ENCODE measurements around the gene ZNF580. TPM values are rescaled to one million over a fixed set of nuclear protein-coding genes. Genes with fewer than 3 reads are reported as not detected.
A peak's percentile ranks its signal among the peaks of the same experiment; 100 is the strongest.

ZNF580 gene
- total RNA-seq, 2 donors from 2014 or later: 21.9 to 22.2 TPM

- peak overlapping the region; percentile 29 for H3K27ac Mint-ChIP-seq
- ATAC-seq (replicated peaks): no peak
- peaks cover 100% of the 10 kb centered on the region for H3K36me3 Mint-ChIP-seq (ENCODE audit: low read depth)
- peaks cover 12% of the 10 kb centered on the region for H3K4me1 Mint-ChIP-seq
- no peaks in the 10 kb centered on the region for H3K9me3 Mint-ChIP-seq
- H3K27me3 Mint-ChIP-seq: no peaks in the 10 kb centered on the region
- no peak overlapping the region for H3K4me3 Mint-ChIP-seq
Observed at GRCh38 chr19:55667006-55667381, 26.2 kb downstream of the ZNF580 start.

DNA sequence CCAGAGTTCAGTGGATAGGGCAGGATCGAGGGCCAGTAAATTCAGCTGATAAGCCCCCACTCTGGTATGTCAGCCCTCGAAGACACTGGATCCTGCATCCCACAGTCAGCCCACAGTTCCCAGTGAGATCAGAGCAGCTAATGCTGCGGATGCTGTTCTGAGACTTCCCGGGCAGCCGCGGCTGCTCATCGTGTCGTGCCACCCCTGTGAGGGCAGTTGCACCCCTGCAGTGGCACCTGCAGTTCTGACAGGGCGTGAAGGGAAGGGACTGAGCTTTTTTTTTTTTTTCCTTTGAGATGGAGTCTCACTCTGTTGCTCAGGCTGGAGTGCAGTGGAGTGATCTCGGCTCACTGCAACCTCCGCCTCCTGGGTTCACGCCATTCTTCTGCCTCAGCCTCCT is 26.7 kb downstream of the ZNF580 start:
- H3K36me3 Mint-ChIP-seq (ENCODE audit: low read depth): peaks cover 100% of the 10 kb centered on the region
- no peak overlapping the region for H3K27ac Mint-ChIP-seq
- no peak for ATAC-seq (replicated peaks)
- peaks cover 11% of the 10 kb centered on the region for H3K4me1 Mint-ChIP-seq
- no peak overlapping the region for H3K4me3 Mint-ChIP-seq
- H3K27me3 Mint-ChIP-seq: no peaks in the 10 kb centered on the region
- no peaks in the 10 kb centered on the region for H3K9me3 Mint-ChIP-seq

GRCh38 chr19:55667958-55668357 is 27.2 kb downstream of the ZNF580 start:
- Mint-ChIP-seq H3K4me3 (no peak overlapping the region), H3K27ac (no peak overlapping the region), H3K36me3 (ENCODE audit: low read depth) (peaks cover 100% of the 10 kb centered on the region), H3K4me1 (peaks cover 7% of the 10 kb centered on the region), H3K27me3 (no peaks in the 10 kb centered on the region), H3K9me3 (no peaks in the 10 kb centered on the region)
- no peak for ATAC-seq (replicated peaks)

- Mint-ChIP-seq H3K36me3 (ENCODE audit: low read depth) (peaks cover 100% of the 10 kb centered on the region), H3K27ac (no peak overlapping the region), H3K4me3 (no peak overlapping the region), H3K4me1 (peaks cover 13% of the 10 kb centered on the region), H3K9me3 (no peaks in the 10 kb centered on the region), H3K27me3 (no peaks in the 10 kb centered on the region)
- no peak for ATAC-seq (replicated peaks)
Observed at GRCh38 chr19:55668603-55669348, 28.0 kb downstream of the ZNF580 start.

DNA sequence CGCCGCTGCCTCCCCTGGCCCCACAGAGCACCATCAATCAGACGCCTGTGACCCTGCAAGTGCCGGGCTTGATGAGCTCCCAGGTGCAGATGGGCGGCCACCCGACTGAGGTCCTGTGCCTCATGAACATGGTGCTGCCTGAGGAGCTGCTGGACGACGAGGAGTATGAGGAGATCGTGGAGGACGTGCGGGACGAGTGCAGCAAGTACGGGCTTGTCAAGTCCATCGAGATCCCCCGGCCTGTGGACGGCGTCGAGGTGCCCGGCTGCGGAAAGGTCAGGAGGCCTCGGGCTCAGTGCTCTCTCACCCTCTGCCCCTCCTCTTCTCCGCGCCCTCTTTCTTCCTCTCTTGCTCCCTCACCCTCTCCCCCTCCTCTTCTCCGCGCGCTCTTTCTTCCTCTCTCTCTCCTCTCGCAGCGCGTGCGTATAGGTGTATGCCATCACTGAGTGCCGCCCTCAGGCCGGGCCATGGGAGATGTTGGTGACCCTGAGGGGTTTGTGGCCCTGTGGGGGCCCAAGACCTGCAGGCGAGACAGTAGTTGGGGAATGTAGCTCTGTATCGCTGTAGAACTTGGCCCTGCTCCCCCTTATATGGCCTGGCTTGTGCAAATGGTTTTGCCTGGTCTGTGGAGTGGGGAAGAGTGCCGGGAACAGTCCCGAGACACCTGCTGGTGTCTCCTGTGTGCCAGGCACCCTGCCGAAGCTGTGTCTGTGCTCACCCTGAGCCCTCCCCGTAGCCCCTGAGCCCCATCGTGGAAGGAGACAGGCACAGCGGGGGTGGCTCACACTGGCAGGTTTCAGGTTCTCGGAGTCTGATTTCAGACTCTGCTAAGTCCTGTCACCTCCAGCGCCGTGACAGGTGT is 28.8 kb downstream of the ZNF580 start:
- peaks cover 100% of the 10 kb centered on the region for H3K36me3 Mint-ChIP-seq (ENCODE audit: low read depth)

GRCh38 chr19:55670280-55671053 is 29.7 kb downstream of the ZNF580 start:
- no peak for ATAC-seq (replicated peaks)
- Mint-ChIP-seq H3K27ac (no peak overlapping the region), H3K27me3 (no peaks in the 10 kb centered on the region), H3K4me1 (peaks cover 13% of the 10 kb centered on the region), H3K4me3 (no peak overlapping the region), H3K36me3 (ENCODE audit: low read depth) (peaks cover 96% of the 10 kb centered on the region), H3K9me3 (no peaks in the 10 kb centered on the region)

More for the DNA sequence above, 28.8 kb downstream of the ZNF580 start:
- Mint-ChIP-seq H3K27ac (no peak overlapping the region), H3K9me3 (no peaks in the 10 kb centered on the region), H3K27me3 (no peaks in the 10 kb centered on the region), H3K4me3 (no peak overlapping the region), H3K4me1 (peaks cover 13% of the 10 kb centered on the region)
- ATAC-seq (replicated peaks): no peak

- H3K4me1 Mint-ChIP-seq: peaks cover 13% of the 10 kb centered on the region
- no peak for ATAC-seq (replicated peaks)
- H3K27ac Mint-ChIP-seq: no peak overlapping the region
- peaks cover 95% of the 10 kb centered on the region for H3K36me3 Mint-ChIP-seq (ENCODE audit: low read depth)
- no peaks in the 10 kb centered on the region for H3K9me3 Mint-ChIP-seq
- no peaks in the 10 kb centered on the region for H3K27me3 Mint-ChIP-seq
- H3K4me3 Mint-ChIP-seq: no peak overlapping the region
Observed at GRCh38 chr19:55671054-55671378, 30.2 kb downstream of the ZNF580 start.

- Mint-ChIP-seq H3K36me3 (ENCODE audit: low read depth) (peaks cover 92% of the 10 kb centered on the region), H3K27ac (no peak overlapping the region), H3K27me3 (no peaks in the 10 kb centered on the region), H3K4me3 (no peak overlapping the region), H3K9me3 (no peaks in the 10 kb centered on the region), H3K4me1 (peaks cover 25% of the 10 kb centered on the region)
- no peak for ATAC-seq (replicated peaks)
Observed at GRCh38 chr19:55672418-55672817, 31.6 kb downstream of the ZNF580 start.

DNA sequence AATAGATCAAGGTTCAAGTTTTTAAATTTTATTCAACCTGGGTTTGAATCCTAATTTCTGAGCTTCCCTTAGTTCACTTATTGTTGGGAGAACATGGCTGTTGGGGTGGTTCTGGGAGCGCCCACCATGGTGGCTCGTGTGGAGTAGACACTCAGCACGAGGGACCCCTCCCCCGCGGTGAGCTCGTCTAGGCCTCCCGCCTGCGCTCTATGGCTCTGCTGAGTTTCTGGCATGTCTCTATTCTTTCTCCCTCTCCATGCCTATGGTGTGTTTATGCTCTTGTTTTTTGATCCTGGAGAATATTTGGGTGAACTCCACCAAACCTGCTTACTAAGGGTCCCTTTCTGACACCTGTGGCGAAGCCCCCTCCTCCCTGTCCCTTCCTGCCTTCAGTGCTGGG is 32.7 kb downstream of the ZNF580 start:
- Mint-ChIP-seq H3K4me1 (peaks cover 31% of the 10 kb centered on the region), H3K4me3 (no peak overlapping the region), H3K27ac (no peak overlapping the region), H3K27me3 (no peaks in the 10 kb centered on the region), H3K9me3 (no peaks in the 10 kb centered on the region), H3K36me3 (ENCODE audit: low read depth) (peaks cover 92% of the 10 kb centered on the region)
- no peak for ATAC-seq (replicated peaks)

- Mint-ChIP-seq H3K9me3 (no peaks in the 10 kb centered on the region), H3K4me3 (no peak overlapping the region), H3K27me3 (no peaks in the 10 kb centered on the region), H3K36me3 (ENCODE audit: low read depth) (peaks cover 92% of the 10 kb centered on the region), H3K4me1 (peaks cover 31% of the 10 kb centered on the region), H3K27ac (no peak overlapping the region)
- ATAC-seq (replicated peaks): no peak
Observed at GRCh38 chr19:55673889-55674288, 33.1 kb downstream of the ZNF580 start.

DNA sequence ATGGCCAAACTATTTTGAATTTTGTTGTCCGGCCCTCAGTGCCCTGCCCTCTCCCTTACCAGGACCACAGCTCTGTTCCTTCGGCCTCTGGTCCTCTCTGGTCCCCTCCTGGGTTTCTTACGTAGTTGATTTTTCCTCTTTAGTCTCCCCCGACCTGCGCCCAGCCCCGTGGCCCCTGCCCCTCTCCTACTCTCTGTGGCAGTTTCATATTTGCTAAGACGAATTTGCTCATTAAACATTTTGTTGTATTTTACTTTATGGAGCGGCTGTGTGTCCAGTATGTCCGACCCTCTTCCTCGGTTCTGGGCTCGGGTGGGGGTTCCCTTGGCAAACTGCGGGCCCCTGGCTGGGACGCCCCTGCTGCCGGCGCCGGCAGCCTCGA is 33.6 kb downstream of the ZNF580 start:
- H3K27me3 Mint-ChIP-seq: no peaks in the 10 kb centered on the region
- H3K4me1 Mint-ChIP-seq: peaks cover 33% of the 10 kb centered on the region
- H3K9me3 Mint-ChIP-seq: no peaks in the 10 kb centered on the region
- H3K36me3 Mint-ChIP-seq (ENCODE audit: low read depth): peaks cover 92% of the 10 kb centered on the region
- ATAC-seq (replicated peaks): no peak
- H3K27ac Mint-ChIP-seq: peak overlapping the region; percentile 46
- H3K4me3 Mint-ChIP-seq: peak overlapping the region; percentile 36

- ATAC-seq (replicated peaks): peak; percentile 97
- Mint-ChIP-seq H3K4me1 (peaks cover 38% of the 10 kb centered on the region), H3K36me3 (ENCODE audit: low read depth) (peaks cover 92% of the 10 kb centered on the region)
Observed at GRCh38 chr19:55674841-55675660, 34.2 kb downstream of the ZNF580 start, which contains the start of gene EPN1. Gene EPN1, plus strand, starts transcription at chr19:55675226. Its CDS starts 3,402 bp downstream, at chr19:55678628.

GRCh38 chr19:55675661-55676354 is 35.0 kb downstream of the ZNF580 start:
- Mint-ChIP-seq H3K4me1 (peaks cover 38% of the 10 kb centered on the region), H3K36me3 (ENCODE audit: low read depth) (peaks cover 92% of the 10 kb centered on the region), H3K9me3 (no peaks in the 10 kb centered on the region), H3K27me3 (no peaks in the 10 kb centered on the region), H3K27ac (peak overlapping the region; percentile 91), H3K4me3 (peak overlapping the region; percentile 86)
- ATAC-seq (replicated peaks): no peak

More at GRCh38 chr19:55674841-55675660, 34.2 kb downstream of the ZNF580 start, which contains the start of gene EPN1:
- peak within 1 kb of the TSS; percentile 86 for H3K4me3 Mint-ChIP-seq
- no peaks in the 10 kb centered on the region for H3K27me3 Mint-ChIP-seq
- H3K27ac Mint-ChIP-seq: peak within 1 kb of the TSS; percentile 91
- no peaks in the 10 kb centered on the region for H3K9me3 Mint-ChIP-seq
